IMR-90 (cell line): ENCODE measurements around the gene KCNQ1. TPM values are rescaled to one million over a fixed set of nuclear protein-coding genes. Genes with fewer than 3 reads are reported as not detected.

Source experiments
- ATAC-seq: fragments of 200-7000 bp; cut with Tn5 transposase; 2 replicates; pipeline ENCODE4 v1.9.1; 2020; ENCODE audit warnings: low read depth, mild to moderate bottlenecking, moderate library complexity
- BruUV-seq: library from RNA; stranded (reverse); fragments of 400-500 nt; replicated peaks from 2 replicates; lab custom pipeline; 2021; lab: Mats Ljungman, UMichigan
- CTCF ChIA-PET: fragments of 300-600 bp; formaldehyde crosslinking; extraction: SDS; loops from one replicate; lab custom pipeline; 2021; ENCODE audit warnings: antibody characterized with exemption; lab: Yijun Ruan, JAX
- POLR2A ChIA-PET: fragments of 300-600 bp; sonication (Branson Sonifier 250); formaldehyde crosslinking; loops from one replicate; lab custom pipeline; 2022; ENCODE audit warnings: antibody characterized with exemption; ENCODE audit not compliant: unreplicated experiment; lab: Charles Lee
- DNase-seq: peaks from one replicate; pipeline ENCODE4 v3.0.0; 2013
- H2AFZ ChIP-seq: replicated peaks from 2 replicates; pipeline ENCODE3; 2013; ENCODE audit warnings: low read length, mild to moderate bottlenecking; ENCODE audit not compliant: poor library complexity
- H2AK5ac ChIP-seq: 2 replicates; pipeline ENCODE4 v1.6.1; 2013; ENCODE audit warnings: low read depth, low read length, inconsistent platforms
- H2AK9ac ChIP-seq: replicated peaks from 2 replicates; pipeline ENCODE3; 2013; ENCODE audit warnings: mild to moderate bottlenecking, low read depth, low read length, moderate library complexity; ENCODE audit not compliant: poor library complexity
- H2BK120ac ChIP-seq: 2 replicates; pipeline ENCODE4 v1.6.1; 2013; ENCODE audit warnings: low read depth, low read length, inconsistent platforms
- H2BK15ac ChIP-seq: 3 replicates; pipeline ENCODE4 v1.6.1; 2013; ENCODE audit warnings: low read depth, low read length, inconsistent platforms
- H2BK20ac ChIP-seq: 2 replicates; pipeline ENCODE4 v1.6.1; 2013; ENCODE audit warnings: low read depth, mild to moderate bottlenecking, inconsistent platforms, low read length, moderate library complexity
- H2BK5ac ChIP-seq: 2 replicates; pipeline ENCODE4 v1.6.1; 2013; ENCODE audit warnings: mild to moderate bottlenecking, low read depth, low read length, inconsistent platforms; ENCODE audit not compliant: poor library complexity, severe bottlenecking
- H3K14ac ChIP-seq: replicated peaks from 2 replicates; pipeline ENCODE4 v1.6.1; 2013; ENCODE audit warnings: low read depth, low read length, inconsistent platforms
- H3K18ac ChIP-seq: 2 replicates; pipeline ENCODE4 v1.6.1; 2013; ENCODE audit warnings: low read depth, low read length, control low read depth
- H3K23ac ChIP-seq: 2 replicates; pipeline ENCODE4 v1.6.1; 2013; ENCODE audit warnings: low read depth, low read length, inconsistent platforms
- H3K27ac ChIP-seq: 2 replicates; pipeline ENCODE4 v1.5.1; 2013; ENCODE audit warnings: mild to moderate bottlenecking, control low read depth, low read length; ENCODE audit not compliant: insufficient read depth
- H3K27me3 ChIP-seq: 2 replicates; pipeline ENCODE4 v1.6.1; 2013; ENCODE audit warnings: low read length; ENCODE audit not compliant: control insufficient read depth, insufficient read depth
- H3K36me3 ChIP-seq: 2 replicates; pipeline ENCODE4 v1.6.1; 2013; ENCODE audit warnings: low read length, mixed read lengths; ENCODE audit not compliant: control insufficient read depth, insufficient read depth
- H3K4ac ChIP-seq: 2 replicates; pipeline ENCODE4 v1.6.1; 2013; ENCODE audit warnings: low read depth, low read length, inconsistent platforms
- H3K4me1 ChIP-seq: 2 replicates; pipeline ENCODE4 v1.6.1; 2013; ENCODE audit warnings: low read length, mixed read lengths; ENCODE audit not compliant: control insufficient read depth, insufficient read depth
- H3K4me2 ChIP-seq: 2 replicates; pipeline ENCODE4 v1.6.1; 2013; ENCODE audit warnings: low read depth, mild to moderate bottlenecking, control low read depth, low read length, moderate library complexity
- H3K4me3 ChIP-seq: 2 replicates; pipeline ENCODE4 v1.5.1; 2013; ENCODE audit warnings: low read depth, mild to moderate bottlenecking, control low read depth, low read length, moderate library complexity; ENCODE audit not compliant: insufficient read depth
- H3K56ac ChIP-seq: 2 replicates; pipeline ENCODE4 v1.6.1; 2013; ENCODE audit warnings: low read length, inconsistent platforms; ENCODE audit not compliant: insufficient read depth; ENCODE audit errors: extremely low read depth
- H3K79me1 ChIP-seq, 2 experiments: 2 replicates each; pipeline ENCODE4 v1.6.1; 2013; ENCODE audit warnings: low read length in 2 of 2, inconsistent platforms in 1 of 2, low read depth in 1 of 2
- H3K9ac ChIP-seq: 2 replicates; pipeline ENCODE4 v1.6.1; 2013; ENCODE audit warnings: low read depth, low read length, control low read depth
- H3K9me1 ChIP-seq: 2 replicates; pipeline ENCODE4 v1.6.1; 2013; ENCODE audit warnings: low read length, inconsistent platforms; ENCODE audit not compliant: insufficient read depth
- H3K9me3 ChIP-seq: 2 replicates; pipeline ENCODE4 v1.6.1; 2013; ENCODE audit warnings: low read length; ENCODE audit not compliant: control insufficient read depth, insufficient read depth
- H4K20me1 ChIP-seq: 2 replicates; pipeline ENCODE4 v1.6.1; 2013; ENCODE audit warnings: low read length, inconsistent platforms; ENCODE audit not compliant: insufficient read depth
- H4K5ac ChIP-seq: 2 replicates; pipeline ENCODE4 v1.6.1; 2013; ENCODE audit warnings: mild to moderate bottlenecking, low read depth, low read length, control low read depth
- H4K8ac ChIP-seq, 2 experiments: 2 replicates each; pipeline ENCODE4 v1.6.1; 2013; ENCODE audit warnings: low read depth in 2 of 2, low read length in 2 of 2, control low read depth in 1 of 2, inconsistent platforms in 1 of 2
- H4K91ac ChIP-seq: 2 replicates; pipeline ENCODE4 v1.6.1; 2013; ENCODE audit warnings: low read depth, low read length, inconsistent platforms; ENCODE audit not compliant: insufficient read depth
- CEBPB ChIP-seq: IDR thresholded peaks from 2 replicates; pipeline ENCODE4 v1.6.1; 2012; ENCODE audit warnings: low read depth, low read length, improper control_type of control experiment
- CHD1 ChIP-seq: IDR thresholded peaks from 2 replicates; pipeline ENCODE4 v1.6.1; 2012; ENCODE audit warnings: low read depth, low read length, improper control_type of control experiment
- MAZ ChIP-seq: IDR thresholded peaks from 2 replicates; pipeline ENCODE4 v1.6.1; 2012; ENCODE audit warnings: low read depth, mild to moderate bottlenecking, low read length, improper control_type of control experiment, moderate library complexity, borderline replicate concordance
- NFE2L2 ChIP-seq: fragments of 150-350 bp; IDR thresholded peaks from 2 replicates; pipeline ENCODE4 v1.6.1; 2016; ENCODE audit warnings: low read depth, mild to moderate bottlenecking, low read length
- POLR2A ChIP-seq: IDR thresholded peaks from 2 replicates; pipeline ENCODE4 v1.6.1; 2012; ENCODE audit warnings: mild to moderate bottlenecking, low read depth, low read length
- RAD21 ChIP-seq: IDR thresholded peaks from 2 replicates; pipeline ENCODE4 v1.6.1; 2012; ENCODE audit warnings: low read length, improper control_type of control experiment
- RFX5 ChIP-seq: IDR thresholded peaks from 2 replicates; pipeline ENCODE4 v1.8.0; 2012; ENCODE audit warnings: low read depth, mild to moderate bottlenecking, low read length, moderate library complexity
- WGBS, 2 experiments: methylation state at CpG; one replicate each; pipeline versions ENCODE4 v1.1.5 to v1.1.7; 2013; ENCODE audit warnings: missing lambda C conversion rate in 2 of 2; ENCODE audit not compliant: insufficient read length in 1 of 2; ENCODE audit errors: extremely low coverage in 2 of 2; 5-methylcytosine and 5-hydroxymethylcytosine counted together
- dilution Hi-C: fragments of 300-500 bp; cut with HindIII; formaldehyde crosslinking; loops from one replicate; pipeline ENCODE4 v1.14.3; 2018; ENCODE audit warnings: low sequenced_read_pairs; ENCODE audit not compliant: unreplicated experiment
- in situ Hi-C: fragments of 300-500 bp; cut with MboI; formaldehyde crosslinking; loops from 3 replicates; pipeline ENCODE4 v1.14.3; 2019; ENCODE audit warnings: low sequenced_read_pairs, inconsistent platforms, mixed read lengths
- intact Hi-C: fragments of 100-400 bp; cut with micrococcal nuclease; formaldehyde crosslinking; loops from 2 replicates; pipeline ENCODE4 v1.10.0; 2022
- polyA plus RNA-seq, 3 experiments: library from polyadenylated mRNA; depleted of rRNA; stranded (reverse); fragments of >200 nt; gene quantifications; 2 replicates each; pipeline ENCODE4 v1.2.3, GENCODE V29; 2012; ENCODE audit warnings: low replicate concordance in 1 of 3
- total RNA-seq: library from RNA; depleted of rRNA; stranded (reverse); fragments of >200 nt; gene quantifications from 2 replicates; pipeline ENCODE4 v1.2.3, GENCODE V29; 2012
- TF ChIP-seq, protein P1 (sequence below): fragments of 150-350 bp; IDR thresholded peaks from 2 replicates; pipeline ENCODE4 v1.6.1; 2016; ENCODE audit warnings: low read depth, mild to moderate bottlenecking, low read length, moderate library complexity, borderline replicate concordance
- TF ChIP-seq, protein P2 (sequence below): fragments of 150-350 bp; IDR thresholded peaks from 2 replicates; pipeline ENCODE4 v1.6.1; 2017; ENCODE audit warnings: mild to moderate bottlenecking, antibody characterized with exemption, low read length, low read depth

KCNQ1 gene
- total and polyA plus RNA-seq, 2 of the 4 experiments (the other 2 are of a cell fraction): 0.07 TPM; not detected in 1

DNA sequence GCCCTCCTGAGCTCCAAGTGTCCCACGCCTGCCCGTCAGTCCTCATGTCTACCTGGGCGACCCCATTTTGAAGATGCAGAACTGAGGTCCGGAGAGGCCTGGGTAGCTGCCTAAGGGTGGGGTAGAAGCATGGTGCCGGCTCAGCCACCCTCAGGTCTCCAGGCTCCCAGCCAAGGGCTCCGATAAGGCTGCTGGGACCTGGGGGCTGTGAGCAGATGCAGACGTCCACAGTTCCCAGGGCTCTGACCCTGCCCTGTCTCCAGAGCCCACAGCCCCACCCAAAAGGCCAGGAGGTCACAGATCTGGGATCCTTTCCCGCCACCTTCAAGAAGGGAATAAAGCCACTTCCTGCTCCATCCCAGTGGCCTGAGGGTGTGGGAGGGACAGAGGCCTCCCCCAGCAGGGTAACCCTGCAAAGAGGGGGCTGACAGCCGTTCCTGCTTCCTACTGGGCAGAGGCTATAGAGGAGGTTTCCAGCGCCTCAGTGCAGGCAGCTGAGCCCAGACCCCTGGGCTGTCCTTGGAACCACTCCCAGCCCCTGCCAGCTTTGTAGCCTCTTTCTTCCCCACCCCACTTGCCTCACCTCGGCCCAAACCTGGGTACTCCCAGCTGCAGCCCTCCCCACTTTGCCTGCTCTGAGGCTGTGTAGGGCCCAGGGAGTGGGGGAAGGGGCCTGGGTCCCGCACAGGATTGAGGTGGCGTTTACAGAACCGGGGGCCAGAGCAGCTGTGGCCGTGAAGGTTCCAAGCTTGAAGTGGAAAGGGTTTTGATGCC lies 355.3 kb downstream of the KCNQ1 start (continued):
- no peak for TF ChIP-seq POLR2A

DNA sequence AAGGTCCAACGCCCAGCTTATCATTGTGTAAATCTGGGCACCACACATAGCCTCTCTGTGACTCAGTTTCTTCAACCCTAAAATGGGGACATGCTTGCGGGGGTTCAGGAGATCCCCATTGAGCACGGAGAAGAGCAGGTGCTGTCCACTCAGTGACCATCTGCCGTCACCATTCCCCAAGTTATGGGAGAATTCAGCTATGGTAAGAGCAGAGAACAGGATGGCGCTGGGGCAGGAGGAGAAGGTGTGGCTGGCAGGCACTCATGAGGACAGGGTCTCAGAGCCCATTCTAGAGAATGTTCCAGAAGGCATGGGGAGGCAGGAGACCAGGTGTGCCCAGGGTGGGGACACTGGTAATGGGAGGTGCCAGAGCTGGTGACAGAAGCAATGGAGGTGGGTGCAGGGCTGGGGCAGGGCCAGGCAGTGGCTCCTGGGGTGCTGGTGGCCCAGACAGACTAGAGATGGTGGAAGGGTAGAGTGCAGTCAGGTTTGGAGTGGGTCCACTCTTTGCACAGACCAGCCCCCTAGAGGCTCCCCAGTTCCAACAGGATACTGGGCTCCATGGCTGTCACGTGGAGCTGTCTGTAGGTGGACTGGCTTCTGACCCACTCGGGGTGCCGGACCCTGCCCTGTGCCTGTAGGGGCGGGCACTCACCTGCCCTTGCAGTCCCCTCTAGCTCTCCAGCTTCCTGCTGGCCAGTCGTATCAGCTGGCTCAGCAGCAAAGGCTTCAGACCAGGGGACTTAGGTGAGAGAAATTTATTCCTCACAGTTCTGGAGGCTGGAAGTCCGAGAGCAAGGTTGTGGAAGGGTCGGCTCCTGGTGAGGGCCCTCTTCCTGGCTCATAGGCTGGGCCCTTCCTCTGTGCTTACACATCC lies 356.1 kb downstream of the KCNQ1 start:
- DNase-seq (no peak), ATAC-seq (no peak)
- Histone ChIP-seq H2BK20ac (no peak overlapping the region), H2AK9ac (no peak overlapping the region), H2BK15ac (no peak overlapping the region), H3K23ac (no peak overlapping the region), H3K36me3 (no peaks in the 10 kb centered on the region), H3K56ac (no peak overlapping the region), H3K27me3 (peaks cover 27% of the 10 kb centered on the region), H2AK5ac (no peak overlapping the region), H2AFZ (no peak overlapping the region), H2BK5ac (no peak overlapping the region), H3K27ac (no peak overlapping the region), H3K14ac (no peak overlapping the region), H4K8ac (no peak overlapping the region), H2BK120ac (no peak overlapping the region), H3K4me3 (no peak overlapping the region), H3K4me2 (no peak overlapping the region), H3K9ac (no peak overlapping the region), H3K4me1 (no peaks in the 10 kb centered on the region), H4K91ac (no peak overlapping the region), H4K5ac (no peak overlapping the region), H3K4ac (no peak overlapping the region), H3K18ac (no peak overlapping the region), H3K79me1 (no peaks in the 10 kb centered on the region), H3K9me3 (peaks cover 9% of the 10 kb centered on the region), H4K20me1 (no peaks in the 10 kb centered on the region; the same call in 1 of the 2 replicates), H3K9me1 (peaks cover 3% of the 10 kb centered on the region; the same call in 1 of the 2 replicates)
- dilution Hi-C loops (no loop called here), intact Hi-C loops (no loop called here), in situ Hi-C loops (no loop called here)
- TF ChIP-seq CEBPB (no peak), NFE2L2 (no peak), POLR2A (no peak), CHD1 (no peak), RAD21 (no peak), RFX5 (no peak), MAZ (no peak)
- TF ChIP-seq, protein P1, sequence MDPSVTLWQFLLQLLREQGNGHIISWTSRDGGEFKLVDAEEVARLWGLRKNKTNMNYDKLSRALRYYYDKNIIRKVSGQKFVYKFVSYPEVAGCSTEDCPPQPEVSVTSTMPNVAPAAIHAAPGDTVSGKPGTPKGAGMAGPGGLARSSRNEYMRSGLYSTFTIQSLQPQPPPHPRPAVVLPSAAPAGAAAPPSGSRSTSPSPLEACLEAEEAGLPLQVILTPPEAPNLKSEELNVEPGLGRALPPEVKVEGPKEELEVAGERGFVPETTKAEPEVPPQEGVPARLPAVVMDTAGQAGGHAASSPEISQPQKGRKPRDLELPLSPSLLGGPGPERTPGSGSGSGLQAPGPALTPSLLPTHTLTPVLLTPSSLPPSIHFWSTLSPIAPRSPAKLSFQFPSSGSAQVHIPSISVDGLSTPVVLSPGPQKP: no peak
- TF ChIP-seq, protein P2, sequence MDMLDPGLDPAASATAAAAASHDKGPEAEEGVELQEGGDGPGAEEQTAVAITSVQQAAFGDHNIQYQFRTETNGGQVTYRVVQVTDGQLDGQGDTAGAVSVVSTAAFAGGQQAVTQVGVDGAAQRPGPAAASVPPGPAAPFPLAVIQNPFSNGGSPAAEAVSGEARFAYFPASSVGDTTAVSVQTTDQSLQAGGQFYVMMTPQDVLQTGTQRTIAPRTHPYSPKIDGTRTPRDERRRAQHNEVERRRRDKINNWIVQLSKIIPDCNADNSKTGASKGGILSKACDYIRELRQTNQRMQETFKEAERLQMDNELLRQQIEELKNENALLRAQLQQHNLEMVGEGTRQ: no peak
- ChIA-PET POLR2A (no interaction called here), CTCF (no interaction called here)
- 100% methylated on average over 3 of the region's 12 CpGs; no CpG with 5 or more reads in 1 of the 2 experiments for whole genome bisulfite sequencing, 2 experiments
- BruUV-seq: no TSS peak
